ENCODE measurements around the gene TNNC1. TPM values are rescaled to one million over a fixed set of nuclear protein-coding genes. Genes with fewer than 3 reads are reported as not detected.

TNNC1 gene
- total and polyA plus RNA-seq, 2 donors (not counting 1 experiment from before 2014, with no cell fraction given) = 1.1 to 5.4 TPM

GRCh38 chr3:52502001-52502400 is 48.2 kb upstream of the TNNC1 start:
- H3K9ac ChIP-seq (ENCODE audit: low read length) = no peak overlapping the region
- no peak overlapping the region for H2AFZ ChIP-seq (ENCODE audit: insufficient read depth, low read depth, low read length, poor library complexity, severe bottlenecking)
- DNase-seq (no peak), ATAC-seq (ENCODE audit: low read depth) (no peak)
- Mint-ChIP-seq H3K27me3 (no peaks in the 10 kb centered on the region), H3K27ac (no peak overlapping the region), H3K9me3 (ENCODE audit: insufficient read depth) (no peaks in the 10 kb centered on the region), H3K4me3 (no peak overlapping the region), H3K4me1 (peaks cover 17% of the 10 kb centered on the region)
- TF ChIP-seq EZH2 (IDR thresholded peaks at IDR 0.05; ENCODE audit: borderline replicate concordance, insufficient read depth, low read depth, low read length, poor library complexity, severe bottlenecking) (no peak), CTCF (IDR thresholded peaks at IDR 0.05) (no peak)
- H3K4me1 ChIP-seq (ENCODE audit: control insufficient read depth in 2 of 2, insufficient read depth in 2 of 2, low read length in 2 of 2) = peaks cover 11 to 17% of the 10 kb centered on the region in 2 donors
- no peak overlapping the region for H3K4me2 ChIP-seq (replicated peaks; ENCODE audit: low read depth, low read length, poor library complexity, severe bottlenecking)
- H3K4me3 ChIP-seq (ENCODE audit: control extremely low read depth in 1 of 5, extremely low read depth in 1 of 5, insufficient read depth in 1 of 5, low read depth in 2 of 5, low read length in 4 of 5) = no peak overlapping the region
- ChIA-PET POLR2A (no interaction called here), CTCF (no interaction called here)
- intact Hi-C loops (cut with micrococcal nuclease) = no loop called here
- no peaks in the 10 kb centered on the region for H4K20me1 ChIP-seq (ENCODE audit: control insufficient read depth, insufficient read depth, low read length, poor library complexity, severe bottlenecking)
- H3K27ac ChIP-seq (ENCODE audit: low read length in 2 of 2) = no peak overlapping the region
- H3K27me3 ChIP-seq (replicated peaks in 1 of 4; ENCODE audit: control extremely low read depth in 1 of 4, control insufficient read depth in 3 of 4, insufficient read depth in 4 of 4, low read length in 3 of 4) = no peaks in the 10 kb centered on the region
- no peaks in the 10 kb centered on the region for H3K9me3 ChIP-seq (ENCODE audit: control extremely low read depth in 1 of 3, control insufficient read depth in 2 of 3, insufficient read depth in 1 of 3, low read length in 2 of 3)
- H3K36me3 ChIP-seq (replicated peaks in 1 of 2; ENCODE audit: control extremely low read depth in 1 of 2, control insufficient read depth in 1 of 2, extremely low read depth in 1 of 2, insufficient read depth in 2 of 2, low read length in 1 of 2) = no peaks in the 10 kb centered on the region
- 91% methylated on average over 11 of the region's 11 CpGs for WGBS (ENCODE audit: insufficient coverage)
- no peaks in the 10 kb centered on the region for H3K79me2 ChIP-seq (ENCODE audit: control insufficient read depth, insufficient read depth, low read length)

DNA sequence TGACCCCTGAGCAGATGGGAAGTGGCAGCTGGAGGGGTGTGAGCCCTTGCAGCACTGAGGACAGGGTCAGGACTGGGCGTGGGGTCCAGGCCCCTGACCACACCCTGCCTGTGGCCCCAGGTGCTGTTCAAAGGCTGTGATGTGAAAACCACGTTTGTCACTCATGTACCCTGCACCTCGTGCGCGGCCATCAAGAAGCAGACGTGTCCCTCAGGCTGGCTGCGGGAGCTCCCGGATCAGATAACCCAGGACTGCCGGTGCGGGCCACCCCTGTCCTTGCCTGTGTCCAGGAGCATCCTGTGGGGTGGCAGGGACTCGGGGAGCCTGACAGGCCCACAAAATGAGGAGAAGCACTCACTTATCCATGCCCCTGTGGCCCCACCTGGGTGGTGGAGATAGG is 47.2 kb upstream of the TNNC1 start:
- H3K27ac Mint-ChIP-seq = no peak overlapping the region
- POLR2A ChIA-PET = no interaction called here
- Histone ChIP-seq H3K27me3 (replicated peaks in 1 of 4; ENCODE audit: control extremely low read depth in 1 of 4, control insufficient read depth in 3 of 4, insufficient read depth in 4 of 4, low read length in 3 of 4) (no peaks in the 10 kb centered on the region), H3K4me2 (replicated peaks; ENCODE audit: low read depth, low read length, poor library complexity, severe bottlenecking) (no peak overlapping the region), H2AFZ (ENCODE audit: insufficient read depth, low read depth, low read length, poor library complexity, severe bottlenecking) (no peak overlapping the region), H3K4me1 (ENCODE audit: control insufficient read depth in 2 of 2, insufficient read depth in 2 of 2, low read length in 2 of 2) (peaks cover 11 to 17% of the 10 kb centered on the region in 2 donors), H3K27ac (ENCODE audit: low read length in 2 of 2) (no peak overlapping the region), H3K9me3 (ENCODE audit: control extremely low read depth in 1 of 3, control insufficient read depth in 2 of 3, insufficient read depth in 1 of 3, low read length in 2 of 3) (no peaks in the 10 kb centered on the region), H3K79me2 (ENCODE audit: control insufficient read depth, insufficient read depth, low read length) (no peaks in the 10 kb centered on the region), H4K20me1 (ENCODE audit: control insufficient read depth, insufficient read depth, low read length, poor library complexity, severe bottlenecking) (no peaks in the 10 kb centered on the region), H3K9ac (ENCODE audit: low read length) (no peak overlapping the region), H3K36me3 (replicated peaks in 1 of 2; ENCODE audit: control extremely low read depth in 1 of 2, control insufficient read depth in 1 of 2, extremely low read depth in 1 of 2, insufficient read depth in 2 of 2, low read length in 1 of 2) (no peaks in the 10 kb centered on the region), H3K4me3 (ENCODE audit: control extremely low read depth in 1 of 5, extremely low read depth in 1 of 5, insufficient read depth in 1 of 5, low read depth in 2 of 5, low read length in 4 of 5) (no peak overlapping the region)
- H3K27me3 Mint-ChIP-seq = no peaks in the 10 kb centered on the region
- TF ChIP-seq CTCF (IDR thresholded peaks at IDR 0.05) = no peak
- TF ChIP-seq EZH2 (IDR thresholded peaks at IDR 0.05; ENCODE audit: borderline replicate concordance, insufficient read depth, low read depth, low read length, poor library complexity, severe bottlenecking) = no peak
- intact Hi-C loops (cut with micrococcal nuclease) = no loop called here
- DNase-seq (no peak), ATAC-seq (ENCODE audit: low read depth) (no peak)
- no peak overlapping the region for H3K4me3 Mint-ChIP-seq
- CTCF ChIA-PET = no interaction called here
- H3K9me3 Mint-ChIP-seq (ENCODE audit: insufficient read depth) = no peaks in the 10 kb centered on the region
- 81% methylated on average over 8 of the region's 11 CpGs for WGBS (ENCODE audit: insufficient coverage)
- peaks cover 17% of the 10 kb centered on the region for H3K4me1 Mint-ChIP-seq
